SK-N-SH (cell line): ENCODE results near the gene NT5DC3. TPM values are rescaled to one million over a fixed set of nuclear protein-coding genes. Genes with fewer than 3 reads are reported as not detected.

Experiments used
- CTCF ChIA-PET: fragments of 300-600, 350-600 bp; formaldehyde crosslinking; extraction: SDS; loops from one replicate; lab custom pipeline; 2021; lab: Yijun Ruan, JAX
- POLR2A ChIA-PET: fragments of 350-600 bp; sonication (Branson Sonifier 250); formaldehyde crosslinking; extraction: SDS; loops from one replicate; lab custom pipeline; 2020; ENCODE audit warnings: antibody characterized with exemption, inconsistent platforms; lab: Yijun Ruan, JAX
- DNase-seq: peaks from one replicate; pipeline ENCODE4 v3.0.0; 2012
- H2AFZ ChIP-seq: fragments of 200-600 bp; sonication (generic); 2 replicates; pipeline ENCODE4 v1.8.1; 2016; ENCODE audit warnings: antibody characterized with exemption, mild to moderate bottlenecking, low read depth
- H3F3A ChIP-seq: fragments of 200-600 bp; sonication (generic); replicated peaks from 2 replicates; pipeline ENCODE3; 2016; ENCODE audit warnings: antibody characterized with exemption, mild to moderate bottlenecking; ENCODE audit not compliant: insufficient read depth
- H3K27ac ChIP-seq, 2 experiments: fragments of 200-500 bp in 1 of 2; fragments of 200-600 bp in 1 of 2; sonication (Bioruptor generic) in 1 of 2; sonication (generic), shearing (Covaris generic) in 1 of 2; 2 replicates each; pipeline versions ENCODE4 v1.5.1 to v1.6.1; 2014 to 2016; ENCODE audit warnings: low read depth in 2 of 2, inconsistent platforms in 1 of 2, low read length in 1 of 2, mild to moderate bottlenecking in 1 of 2, mixed read lengths in 1 of 2
- H3K27me3 ChIP-seq: fragments of 200-600 bp; sonication (generic), shearing (Covaris generic); 2 replicates; pipeline ENCODE4 v1.6.1; 2016; ENCODE audit warnings: mixed run types; ENCODE audit not compliant: insufficient read depth
- H3K36me3 ChIP-seq, 2 experiments: fragments of 200-500 bp in 1 of 2; fragments of 200-600 bp in 1 of 2; sonication (Bioruptor generic) in 1 of 2; sonication (generic) in 1 of 2; replicated peaks in 1 of 2; 2 replicates each; pipeline versions ENCODE3 to v1.5.1; 2014 to 2016; ENCODE audit warnings: low read length in 1 of 2, mild to moderate bottlenecking in 1 of 2; ENCODE audit not compliant: insufficient read depth in 2 of 2, control insufficient read depth in 1 of 2
- H3K4me1 ChIP-seq, 2 experiments: fragments of 200-500 bp in 1 of 2; fragments of 200-600 bp in 1 of 2; sonication (Bioruptor generic) in 1 of 2; sonication (generic), shearing (Covaris generic) in 1 of 2; 2 replicates each; pipeline versions ENCODE4 v1.5.1 to v1.6.1; 2014 to 2016; ENCODE audit warnings: low read depth in 1 of 2, low read length in 1 of 2, mixed run types in 1 of 2; ENCODE audit not compliant: insufficient read depth in 2 of 2, control insufficient read depth in 1 of 2
- H3K4me2 ChIP-seq: fragments of 200-600 bp; sonication (generic), shearing (Covaris generic); 2 replicates; pipeline ENCODE4 v1.6.1; 2017; ENCODE audit warnings: mixed run types
- H3K4me3 ChIP-seq, 2 experiments: fragments of 200-500 bp in 1 of 2; fragments of 200-600 bp in 1 of 2; sonication (Bioruptor generic) in 1 of 2; sonication (generic), shearing (Covaris generic) in 1 of 2; 2 replicates each; pipeline versions ENCODE4 v1.5.1 to v1.8.1; 2014 to 2016; ENCODE audit warnings: low read depth in 2 of 2, inconsistent platforms in 1 of 2, low read length in 1 of 2, mild to moderate bottlenecking in 1 of 2, mixed read lengths in 1 of 2, moderate library complexity in 1 of 2
- H3K79me2 ChIP-seq: fragments of 200-600 bp; sonication (generic); 2 replicates; pipeline ENCODE4 v1.8.1; 2017; ENCODE audit warnings: mild to moderate bottlenecking; ENCODE audit not compliant: insufficient read depth
- H3K9ac ChIP-seq: fragments of 200-600 bp; sonication (generic); 2 replicates; pipeline ENCODE4 v1.6.1; 2017; ENCODE audit warnings: mixed run types
- H3K9me2 ChIP-seq: fragments of 200-600 bp; sonication (generic); 2 replicates; pipeline ENCODE4 v1.6.1; 2017; ENCODE audit warnings: mixed run types
- H3K9me3 ChIP-seq: fragments of 200-600 bp; sonication (generic); 2 replicates; pipeline ENCODE4 v1.6.1; 2017; ENCODE audit warnings: mixed run types, mild to moderate bottlenecking, moderate library complexity
- H4K20me1 ChIP-seq: fragments of 200-600 bp; sonication (generic); 2 replicates; pipeline ENCODE4 v1.6.1; 2017; ENCODE audit warnings: mild to moderate bottlenecking, mixed run types; ENCODE audit not compliant: insufficient read depth
- FOSL2 ChIP-seq: IDR thresholded peaks from 2 replicates; pipeline ENCODE4 v1.4.0; 2012; ENCODE audit warnings: low read depth, mild to moderate bottlenecking, moderate library complexity, borderline replicate concordance
- MXI1 ChIP-seq: IDR thresholded peaks from 2 replicates; pipeline ENCODE4 v1.6.1; 2012; ENCODE audit warnings: mild to moderate bottlenecking, low read depth, low read length, improper control_type of control experiment
- NFIC ChIP-seq: IDR thresholded peaks from 2 replicates; pipeline ENCODE4 v1.4.0; 2012; ENCODE audit warnings: borderline replicate concordance
- POLR2AphosphoS5 ChIP-seq: IDR thresholded peaks from 2 replicates; pipeline ENCODE4 v1.6.1; 2012; ENCODE audit warnings: low read depth, low read length
- RFX5 ChIP-seq: IDR thresholded peaks from 2 replicates; pipeline ENCODE4 v1.6.1; 2012; ENCODE audit warnings: mild to moderate bottlenecking, improper control_type of control experiment, low read length
- TAF1 ChIP-seq: IDR thresholded peaks from 2 replicates; pipeline ENCODE4 v1.6.1; 2012; ENCODE audit warnings: low read depth, mild to moderate bottlenecking, low read length, moderate library complexity, borderline replicate concordance
- TEAD4 ChIP-seq: IDR thresholded peaks from 2 replicates; pipeline ENCODE4 v1.4.0; 2012; ENCODE audit warnings: mild to moderate bottlenecking, borderline replicate concordance; ENCODE audit not compliant: insufficient read depth
- WGBS: methylation state at CpG from one replicate; pipeline ENCODE4 v1.1.6; 2017; ENCODE audit warnings: low lambda C conversion rate; 5-methylcytosine and 5-hydroxymethylcytosine counted together
- polyA plus RNA-seq, 3 experiments: library from polyadenylated mRNA; depleted of rRNA; stranded (reverse); fragments of >200 nt; gene quantifications; 2 replicates each; pipeline ENCODE4 v1.2.3, GENCODE V29; 2012
- TF ChIP-seq, protein P1 (sequence below): fragments of 150-350 bp; IDR thresholded peaks from 2 replicates; pipeline ENCODE4 v1.6.1; 2017; ENCODE audit warnings: antibody characterized with exemption, low read length, low read depth, borderline replicate concordance
- TF ChIP-seq, protein P2 (sequence below): fragments of 150-350 bp; IDR thresholded peaks from 2 replicates; pipeline ENCODE4 v1.6.1; 2016; ENCODE audit warnings: mild to moderate bottlenecking, low read depth, low read length
- TF ChIP-seq, protein P3 (sequence below): IDR thresholded peaks from 2 replicates; pipeline ENCODE4 v1.4.0; 2012; ENCODE audit warnings: low read depth, borderline replicate concordance
- TF ChIP-seq, protein P4 (sequence below): IDR thresholded peaks from 2 replicates; pipeline ENCODE4 v1.6.1; 2012; ENCODE audit warnings: mild to moderate bottlenecking, low read depth, low read length, moderate library complexity

Gene NT5DC3
- polyA plus RNA-seq, 1 of the 3 experiments (the other 2 are of a cell fraction), result 11.0 TPM

DNA sequence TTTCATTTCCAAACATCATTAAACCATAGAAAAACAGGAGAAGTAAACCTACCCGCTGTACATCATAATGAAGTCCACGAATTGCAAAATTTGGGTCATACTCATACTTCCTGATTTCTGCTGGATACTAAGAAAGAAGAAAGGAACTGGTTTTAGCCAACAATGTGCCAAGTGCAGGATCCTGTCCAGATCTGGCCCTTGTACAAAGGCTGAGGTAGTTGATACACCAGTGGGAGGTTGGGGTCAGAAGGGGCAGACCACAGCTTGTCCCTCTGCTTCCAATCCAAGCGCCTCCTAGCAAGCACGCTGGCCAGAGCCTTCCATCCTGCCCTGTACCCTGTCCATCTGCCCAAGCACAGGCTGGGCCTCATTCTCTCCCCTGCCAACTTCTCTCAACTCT, 34.2 kb downstream of the NT5DC3 start (continued):
- peak; percentile 83 for TF ChIP-seq POLR2AphosphoS5
- no peak for TF ChIP-seq TAF1
- TF ChIP-seq, protein P1, sequence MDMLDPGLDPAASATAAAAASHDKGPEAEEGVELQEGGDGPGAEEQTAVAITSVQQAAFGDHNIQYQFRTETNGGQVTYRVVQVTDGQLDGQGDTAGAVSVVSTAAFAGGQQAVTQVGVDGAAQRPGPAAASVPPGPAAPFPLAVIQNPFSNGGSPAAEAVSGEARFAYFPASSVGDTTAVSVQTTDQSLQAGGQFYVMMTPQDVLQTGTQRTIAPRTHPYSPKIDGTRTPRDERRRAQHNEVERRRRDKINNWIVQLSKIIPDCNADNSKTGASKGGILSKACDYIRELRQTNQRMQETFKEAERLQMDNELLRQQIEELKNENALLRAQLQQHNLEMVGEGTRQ, result no peak
- no peak for TF ChIP-seq FOSL2
- TF ChIP-seq, protein P2, sequence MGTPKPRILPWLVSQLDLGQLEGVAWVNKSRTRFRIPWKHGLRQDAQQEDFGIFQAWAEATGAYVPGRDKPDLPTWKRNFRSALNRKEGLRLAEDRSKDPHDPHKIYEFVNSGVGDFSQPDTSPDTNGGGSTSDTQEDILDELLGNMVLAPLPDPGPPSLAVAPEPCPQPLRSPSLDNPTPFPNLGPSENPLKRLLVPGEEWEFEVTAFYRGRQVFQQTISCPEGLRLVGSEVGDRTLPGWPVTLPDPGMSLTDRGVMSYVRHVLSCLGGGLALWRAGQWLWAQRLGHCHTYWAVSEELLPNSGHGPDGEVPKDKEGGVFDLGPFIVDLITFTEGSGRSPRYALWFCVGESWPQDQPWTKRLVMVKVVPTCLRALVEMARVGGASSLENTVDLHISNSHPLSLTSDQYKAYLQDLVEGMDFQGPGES, result no peak
- TF ChIP-seq, protein P3, sequence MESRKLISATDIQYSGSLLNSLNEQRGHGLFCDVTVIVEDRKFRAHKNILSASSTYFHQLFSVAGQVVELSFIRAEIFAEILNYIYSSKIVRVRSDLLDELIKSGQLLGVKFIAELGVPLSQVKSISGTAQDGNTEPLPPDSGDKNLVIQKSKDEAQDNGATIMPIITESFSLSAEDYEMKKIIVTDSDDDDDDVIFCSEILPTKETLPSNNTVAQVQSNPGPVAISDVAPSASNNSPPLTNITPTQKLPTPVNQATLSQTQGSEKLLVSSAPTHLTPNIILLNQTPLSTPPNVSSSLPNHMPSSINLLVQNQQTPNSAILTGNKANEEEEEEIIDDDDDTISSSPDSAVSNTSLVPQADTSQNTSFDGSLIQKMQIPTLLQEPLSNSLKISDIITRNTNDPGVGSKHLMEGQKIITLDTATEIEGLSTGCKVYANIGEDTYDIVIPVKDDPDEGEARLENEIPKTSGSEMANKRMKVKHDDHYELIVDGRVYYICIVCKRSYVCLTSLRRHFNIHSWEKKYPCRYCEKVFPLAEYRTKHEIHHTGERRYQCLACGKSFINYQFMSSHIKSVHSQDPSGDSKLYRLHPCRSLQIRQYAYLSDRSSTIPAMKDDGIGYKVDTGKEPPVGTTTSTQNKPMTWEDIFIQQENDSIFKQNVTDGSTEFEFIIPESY, result no peak
- TF ChIP-seq NFIC, result peak; percentile 97
- TF ChIP-seq, protein P4, sequence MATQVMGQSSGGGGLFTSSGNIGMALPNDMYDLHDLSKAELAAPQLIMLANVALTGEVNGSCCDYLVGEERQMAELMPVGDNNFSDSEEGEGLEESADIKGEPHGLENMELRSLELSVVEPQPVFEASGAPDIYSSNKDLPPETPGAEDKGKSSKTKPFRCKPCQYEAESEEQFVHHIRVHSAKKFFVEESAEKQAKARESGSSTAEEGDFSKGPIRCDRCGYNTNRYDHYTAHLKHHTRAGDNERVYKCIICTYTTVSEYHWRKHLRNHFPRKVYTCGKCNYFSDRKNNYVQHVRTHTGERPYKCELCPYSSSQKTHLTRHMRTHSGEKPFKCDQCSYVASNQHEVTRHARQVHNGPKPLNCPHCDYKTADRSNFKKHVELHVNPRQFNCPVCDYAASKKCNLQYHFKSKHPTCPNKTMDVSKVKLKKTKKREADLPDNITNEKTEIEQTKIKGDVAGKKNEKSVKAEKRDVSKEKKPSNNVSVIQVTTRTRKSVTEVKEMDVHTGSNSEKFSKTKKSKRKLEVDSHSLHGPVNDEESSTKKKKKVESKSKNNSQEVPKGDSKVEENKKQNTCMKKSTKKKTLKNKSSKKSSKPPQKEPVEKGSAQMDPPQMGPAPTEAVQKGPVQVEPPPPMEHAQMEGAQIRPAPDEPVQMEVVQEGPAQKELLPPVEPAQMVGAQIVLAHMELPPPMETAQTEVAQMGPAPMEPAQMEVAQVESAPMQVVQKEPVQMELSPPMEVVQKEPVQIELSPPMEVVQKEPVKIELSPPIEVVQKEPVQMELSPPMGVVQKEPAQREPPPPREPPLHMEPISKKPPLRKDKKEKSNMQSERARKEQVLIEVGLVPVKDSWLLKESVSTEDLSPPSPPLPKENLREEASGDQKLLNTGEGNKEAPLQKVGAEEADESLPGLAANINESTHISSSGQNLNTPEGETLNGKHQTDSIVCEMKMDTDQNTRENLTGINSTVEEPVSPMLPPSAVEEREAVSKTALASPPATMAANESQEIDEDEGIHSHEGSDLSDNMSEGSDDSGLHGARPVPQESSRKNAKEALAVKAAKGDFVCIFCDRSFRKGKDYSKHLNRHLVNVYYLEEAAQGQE, result 0 out of 2 replicates have a peak, but pooled peaks have one; percentile 50
- TF ChIP-seq MXI1, result no peak

DNA sequence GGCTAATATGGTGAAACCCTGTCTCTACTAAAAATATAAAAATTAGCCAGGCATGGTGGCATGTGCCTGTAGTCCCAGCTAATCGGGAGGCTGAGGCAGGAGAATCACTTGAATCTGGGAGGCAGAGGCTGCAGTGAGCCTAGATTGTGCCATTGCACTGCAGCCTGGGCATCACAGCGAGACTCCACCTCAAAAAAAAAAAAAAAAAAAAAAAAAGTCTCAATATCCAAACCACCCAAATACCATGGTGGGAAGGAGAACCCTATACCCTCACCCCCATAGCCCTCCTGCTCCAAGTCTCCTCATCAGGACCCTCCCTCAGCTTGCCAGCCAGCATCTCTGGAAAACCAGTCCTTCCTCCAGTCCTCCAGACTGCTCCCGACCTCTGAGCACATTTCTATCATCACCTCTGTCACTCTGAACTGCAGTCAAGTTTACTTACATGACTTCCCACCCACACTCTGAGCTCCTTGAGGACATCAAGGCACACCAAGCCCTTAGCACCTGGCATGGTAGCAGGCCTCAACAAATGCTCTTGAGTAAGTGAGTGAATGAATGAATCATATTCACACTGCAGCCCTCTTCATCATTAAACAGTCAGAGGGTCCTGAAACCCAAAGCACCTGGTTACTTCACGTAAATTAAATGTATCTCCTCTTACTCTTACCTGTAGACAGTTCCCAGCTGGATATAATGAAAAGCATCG, 35.2 kb downstream of the NT5DC3 start:
- H3K9me2 ChIP-seq, result no peaks in the 10 kb centered on the region
- H3K9me3 ChIP-seq, result no peaks in the 10 kb centered on the region
- H3K36me3 ChIP-seq, result peaks cover 4 to 5% of the 10 kb centered on the region in 2 experiments
- peak overlapping the region; percentile 64; the same call in 1 of the 2 replicates for H3K9ac ChIP-seq
- H3K4me1 ChIP-seq, result peaks cover 4 to 40% of the 10 kb centered on the region in 2 experiments; a peak in 3 of 4 replicates
- ChIA-PET POLR2A (no interaction called here), CTCF (no interaction called here)
- H3K4me3 ChIP-seq, result no peak overlapping the region
- H3K79me2 ChIP-seq, result peaks cover 31% of the 10 kb centered on the region; the same call in 1 of the 2 replicates
- H2AFZ ChIP-seq, result no peak overlapping the region
- H3K27me3 ChIP-seq, result no peaks in the 10 kb centered on the region
- no peaks in the 10 kb centered on the region for H4K20me1 ChIP-seq
- WGBS, result 79% methylated on average over 5 of the region's 5 CpGs
- H3F3A ChIP-seq, result peaks cover 25% of the 10 kb centered on the region
- TF ChIP-seq TEAD4 (no peak), RFX5 (no peak)
- TF ChIP-seq, protein P2, result no peak
- TF ChIP-seq, all 33 proteins: peak for 0
- Histone ChIP-seq H3K4me2 (peak overlapping the region; percentile 57), H3K27ac (peak overlapping the region; percentile 6 to 94; a peak in 3 of 4 replicates)
- DNase-seq, result no peak
